ENCODE measurements around the gene KRT1.

The KRT1 gene

GRCh38 chr12:52697058-52697582 is 16.9 kb upstream of the KRT1 start:
- no peak for DNase-seq

- no peak for DNase-seq
Measured at GRCh38 chr12:52696588-52696987, 16.4 kb upstream of the KRT1 start.

DNA sequence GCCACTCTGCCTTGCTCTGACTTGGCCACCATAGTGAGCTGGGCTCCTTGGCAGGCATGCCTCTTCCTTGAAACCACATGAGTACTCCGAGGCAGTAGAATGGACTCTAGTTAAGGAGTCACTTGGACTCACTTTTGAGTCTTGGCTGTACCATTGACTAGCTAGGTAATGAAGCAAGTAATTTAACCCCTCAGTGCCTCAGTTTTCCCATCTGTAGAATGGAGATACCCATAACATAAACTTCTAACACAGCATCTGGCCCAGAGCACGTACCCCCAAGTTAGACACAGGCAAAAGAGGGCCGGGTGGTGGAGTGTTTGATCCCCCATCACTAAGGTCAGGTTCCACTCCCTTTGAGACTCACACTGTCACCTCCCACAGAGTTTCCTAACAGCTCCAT is 14.8 kb upstream of the KRT1 start:
- DNase-seq, result no peak

DNA sequence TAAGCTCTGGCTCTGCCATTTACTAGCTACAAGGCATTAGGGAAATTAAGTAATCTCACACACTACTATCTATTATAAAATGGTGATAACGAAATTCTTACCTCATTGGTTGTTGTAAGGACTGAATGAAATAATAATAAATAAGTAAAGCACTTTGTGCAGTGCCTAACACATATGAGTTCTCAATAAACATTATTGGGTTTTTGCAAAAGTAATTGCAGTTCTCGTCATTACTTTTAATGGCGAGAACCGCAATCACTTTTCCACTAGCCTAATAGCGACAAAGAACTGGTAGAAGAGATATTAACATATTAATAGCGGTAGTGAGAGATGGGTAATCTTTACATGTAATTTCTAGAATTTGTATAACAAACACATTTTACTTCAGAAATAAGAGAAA is 13.9 kb upstream of the KRT1 start:
- DNase-seq, result no peak

DNA sequence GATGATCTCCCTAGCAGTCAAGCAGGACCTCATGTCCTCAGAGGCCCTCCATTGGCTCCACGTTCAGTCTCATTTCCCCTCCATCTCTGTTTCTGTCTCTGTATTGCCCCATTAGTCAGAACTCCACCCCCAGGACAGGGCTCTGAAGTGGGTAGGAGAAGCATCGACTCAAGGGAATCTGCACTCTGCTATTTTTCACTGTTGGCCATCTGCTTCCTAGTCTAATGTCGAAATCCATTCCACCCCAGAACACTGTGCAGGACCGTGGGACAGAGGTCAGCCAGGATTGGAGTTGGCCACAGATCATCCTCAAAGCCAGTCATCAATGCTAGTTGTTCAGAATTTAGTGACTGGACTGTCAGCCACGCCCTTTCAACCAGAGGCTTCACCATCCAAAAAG is 13.1 kb upstream of the KRT1 start:
- DNase-seq, result no peak

DNA sequence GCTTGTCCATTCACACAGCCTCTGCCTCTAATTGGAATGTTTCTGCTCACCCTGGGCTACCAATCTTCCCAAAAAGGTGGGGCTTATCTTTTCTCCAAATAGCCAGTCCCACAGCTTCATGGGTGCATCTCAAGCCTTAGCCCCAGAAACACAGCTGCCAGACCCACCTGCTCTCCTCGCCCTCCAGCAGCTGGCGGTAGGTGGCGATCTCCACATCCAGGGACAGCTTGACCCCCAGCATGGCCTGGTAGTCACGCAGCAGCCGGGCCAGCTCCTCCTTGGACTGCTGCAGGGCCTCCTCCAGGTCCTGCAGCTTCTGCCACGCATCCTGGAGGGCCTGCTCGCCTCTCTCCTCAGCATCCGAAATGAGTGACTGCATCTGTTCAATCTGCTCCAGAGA is 12.0 kb upstream of the KRT1 start:
- no peak for DNase-seq

DNA sequence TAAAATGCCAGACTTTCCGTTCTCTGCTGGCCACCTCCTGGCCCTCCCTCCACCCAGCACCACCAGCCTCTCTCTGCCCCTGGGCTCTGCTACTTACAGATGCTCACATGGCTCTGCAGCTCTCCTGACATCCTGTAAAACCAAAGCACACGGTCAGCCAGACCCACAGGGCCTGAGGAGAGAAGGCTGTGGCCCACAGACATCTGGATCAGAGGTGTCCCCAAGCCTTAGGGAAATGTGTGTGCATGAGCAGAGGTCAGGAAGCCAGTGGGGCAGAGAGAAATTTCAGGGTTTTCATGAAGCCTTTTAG is 11.6 kb upstream of the KRT1 start:
- no peak for DNase-seq

GRCh38 chr12:52691076-52691840 is 11.1 kb upstream of the KRT1 start:
- DNase-seq, result no peak

DNA sequence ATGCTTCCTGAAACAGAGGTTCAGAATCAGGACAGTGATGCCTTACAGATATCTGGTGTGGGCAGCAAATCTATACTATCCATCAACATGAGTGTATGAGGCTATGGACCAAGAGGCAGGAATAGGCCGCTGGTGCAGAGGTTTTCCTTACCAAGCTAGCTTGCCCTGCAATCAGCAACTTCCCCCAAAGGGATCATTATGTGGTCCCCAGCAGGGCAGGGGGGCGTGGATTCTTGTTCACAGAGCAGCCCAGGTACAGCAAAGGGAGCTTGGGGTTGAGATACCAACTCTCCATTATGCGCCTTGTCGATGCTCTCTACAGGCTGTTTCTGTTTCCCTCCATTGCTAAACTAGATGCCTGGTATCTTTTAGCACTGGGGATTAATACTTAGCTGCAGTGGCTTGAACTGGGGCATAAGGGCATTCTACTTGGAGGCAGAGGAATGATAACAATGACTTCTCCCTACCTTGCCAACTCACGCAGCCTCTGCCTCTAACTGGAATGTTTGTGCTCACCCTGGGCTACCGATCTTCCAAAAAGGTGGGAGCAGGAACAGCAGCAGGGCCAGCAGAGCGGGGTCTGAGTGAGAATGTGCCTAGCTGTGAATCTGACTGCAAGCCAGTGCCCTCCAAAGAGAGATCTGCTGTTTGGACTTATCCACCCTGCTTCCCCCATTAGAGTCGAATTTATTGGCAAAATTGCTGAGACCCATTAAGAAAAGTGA is 10.3 kb upstream of the KRT1 start:
- no peak for DNase-seq

DNA sequence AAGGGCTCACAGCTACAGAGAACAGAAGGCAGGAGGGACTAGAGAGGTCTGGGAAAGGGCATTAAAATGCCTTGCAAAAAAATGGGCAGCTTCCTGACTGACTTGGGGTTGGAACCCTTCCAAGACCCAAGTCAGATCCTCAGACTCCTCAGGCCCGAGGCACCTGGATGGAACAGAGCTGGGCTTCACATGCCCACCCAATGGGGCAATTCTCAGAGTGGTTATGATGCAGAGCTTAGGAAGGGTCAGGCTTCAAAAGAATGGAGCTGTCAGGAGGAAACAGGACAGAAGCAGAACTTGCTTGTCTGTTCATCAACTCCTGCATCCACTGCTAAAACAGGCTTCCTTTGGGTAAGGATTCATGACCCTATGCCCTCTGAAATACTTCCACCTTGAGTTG is 9.7 kb upstream of the KRT1 start:
- DNase-seq, result no peak

DNA sequence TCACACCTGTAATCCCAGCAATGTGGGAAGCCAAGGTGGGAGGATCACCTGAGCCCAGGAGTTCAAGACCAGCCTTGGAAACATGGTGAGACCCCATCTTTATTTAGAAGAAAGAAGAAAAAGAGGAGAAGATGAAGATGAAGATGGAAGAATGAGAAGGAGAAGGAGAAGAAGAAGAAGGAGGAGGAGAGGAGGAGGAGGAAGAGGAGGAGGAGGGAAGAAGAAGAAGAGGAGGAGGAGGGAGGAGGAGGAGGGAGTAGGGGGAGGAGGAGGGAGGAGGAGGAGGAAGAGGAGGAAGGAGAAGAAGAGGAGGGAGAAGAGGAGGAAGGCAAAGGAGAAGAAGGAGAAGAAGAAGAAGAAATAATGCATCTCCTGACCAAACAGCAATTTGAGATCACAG is 9.0 kb upstream of the KRT1 start:
- no peak for DNase-seq

- DNase-seq, result no peak
Measured at GRCh38 chr12:52688481-52688880, 8.3 kb upstream of the KRT1 start.

- DNase-seq, result no peak
Measured at GRCh38 chr12:52687497-52688385, 7.5 kb upstream of the KRT1 start.

- DNase-seq, result no peak
Measured at GRCh38 chr12:52686756-52687487, 6.7 kb upstream of the KRT1 start.

- DNase-seq, result no peak
Measured at GRCh38 chr12:52686063-52686462, 5.9 kb upstream of the KRT1 start.

- no peak for DNase-seq
Measured at GRCh38 chr12:52685406-52685890, 5.2 kb upstream of the KRT1 start.

- no peak for DNase-seq
Measured at GRCh38 chr12:52684431-52684830, 4.2 kb upstream of the KRT1 start.

- no peak for DNase-seq
Measured at GRCh38 chr12:52683575-52684300, 3.5 kb upstream of the KRT1 start.

- DNase-seq, result no peak
Measured at GRCh38 chr12:52682938-52683574, 2.8 kb upstream of the KRT1 start.

DNA sequence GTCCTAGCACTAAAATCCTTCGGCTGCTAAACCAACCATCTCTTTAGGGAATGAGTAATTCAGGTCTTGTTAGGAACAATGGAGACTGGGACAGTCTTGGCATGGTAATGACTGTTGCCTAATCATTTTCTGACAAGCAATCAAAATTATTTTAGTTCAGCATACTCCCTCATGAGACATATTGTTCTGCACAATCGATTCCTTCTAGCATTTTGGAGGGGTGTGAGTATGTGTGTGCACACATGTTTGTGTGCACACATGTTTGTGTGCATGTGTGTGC is 2.1 kb upstream of the KRT1 start:
- no peak for DNase-seq

- no peak for DNase-seq
Measured at GRCh38 chr12:52681526-52682380, 1.5 kb upstream of the KRT1 start.
